GM19035 (cell line): ENCODE results near the gene SCN8A.

Source experiments
- ATAC-seq: cut with Tn5 transposase; IDR thresholded peaks from one replicate; pipeline ENCODE4 v1.9.1; 2021; ENCODE audit not compliant: unreplicated experiment

The SCN8A gene

DNA sequence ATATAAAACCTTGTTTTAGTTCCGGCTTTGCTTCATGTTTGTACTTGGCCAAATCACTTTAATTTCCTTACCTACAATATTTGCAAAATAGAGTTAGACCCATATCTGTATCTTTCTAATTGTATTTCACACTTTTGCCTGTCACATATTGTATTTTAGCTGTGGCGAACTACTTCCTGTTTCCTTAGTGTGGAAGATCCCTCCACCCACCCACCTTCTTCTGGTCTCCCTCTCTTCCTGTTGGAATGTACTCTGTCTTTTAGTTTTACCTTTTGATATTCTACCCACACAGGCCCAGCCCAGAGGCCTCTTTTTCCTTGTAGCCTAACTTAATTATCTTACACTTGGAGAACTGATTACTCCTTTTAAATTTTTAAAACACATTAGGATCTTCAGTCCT is 78.2 kb downstream of the SCN8A start:
- no peak for ATAC-seq

GRCh38 chr12:51669996-51670395 is 79.0 kb downstream of the SCN8A start:
- no peak for ATAC-seq

DNA sequence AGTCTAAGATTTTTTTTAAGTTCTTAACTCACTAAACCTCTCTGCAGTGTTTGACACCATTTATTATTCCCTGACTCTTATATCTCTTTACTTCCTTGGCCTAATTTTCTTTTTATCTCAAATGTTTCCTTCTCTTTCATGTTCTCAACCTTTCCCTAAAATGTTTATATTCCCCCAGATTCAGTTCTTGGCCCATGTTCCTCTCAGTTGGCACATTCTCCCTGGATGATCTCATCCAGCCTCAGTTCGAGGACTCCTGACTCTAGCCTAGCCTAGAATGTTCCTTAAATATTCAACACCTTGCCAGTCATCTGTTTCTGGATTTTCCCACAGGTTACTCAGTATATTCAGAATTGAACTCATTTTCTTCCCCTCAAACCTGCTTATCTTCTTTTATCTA is 81.3 kb downstream of the SCN8A start:
- no peak for ATAC-seq

DNA sequence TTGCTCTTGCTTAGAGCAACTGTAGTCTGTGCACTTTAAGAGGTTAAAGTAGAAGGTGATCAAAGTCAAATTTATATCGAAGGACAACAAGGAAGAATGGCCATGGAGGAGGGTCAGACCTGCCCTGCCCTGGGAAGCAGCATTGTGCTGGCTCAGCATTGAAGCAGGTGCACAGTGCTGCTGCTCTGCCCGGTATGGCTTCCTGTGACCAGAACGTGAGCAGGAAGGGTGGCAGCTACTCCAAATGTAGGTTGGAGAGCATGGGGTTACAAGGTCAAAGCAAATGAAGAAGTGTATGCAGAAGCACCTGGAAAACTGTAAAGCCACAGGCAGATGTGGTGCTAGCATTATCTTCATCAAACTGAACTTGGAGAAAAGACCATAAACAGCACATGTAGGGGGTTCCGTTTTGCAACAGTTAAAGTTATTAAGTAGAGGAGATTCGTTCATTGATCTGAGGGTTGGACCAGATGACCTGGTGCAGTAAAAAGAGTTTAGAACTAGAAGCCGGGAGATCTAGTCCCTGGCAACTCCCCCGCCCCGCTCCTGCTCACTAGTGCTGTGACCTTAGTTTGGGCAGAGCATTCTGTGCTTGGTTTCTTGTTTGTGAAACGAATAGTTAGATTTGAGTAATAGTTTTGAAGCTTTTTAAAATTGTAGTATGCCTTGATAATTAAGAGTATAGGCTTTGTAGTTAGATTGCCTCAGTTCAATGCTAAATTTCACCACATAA is 84.2 kb downstream of the SCN8A start:
- no peak for ATAC-seq

DNA sequence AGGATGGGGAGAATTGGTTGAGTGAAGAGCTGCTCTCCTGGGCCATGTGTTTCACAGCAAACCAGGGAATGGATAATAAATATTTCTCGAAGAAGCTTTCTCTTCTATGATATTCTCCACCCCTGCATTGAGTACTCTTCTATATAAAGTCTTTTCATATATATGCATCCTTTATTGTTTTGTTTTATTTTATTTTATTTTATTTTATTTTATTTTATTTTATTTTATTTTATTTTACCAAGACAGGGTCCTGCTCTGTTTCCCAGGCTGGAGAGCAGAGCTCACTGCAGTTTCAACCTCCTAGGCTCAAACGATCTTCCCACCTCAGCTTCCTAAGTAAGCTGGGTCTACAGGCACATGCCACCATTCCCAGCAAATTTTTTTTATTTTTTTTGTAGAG is 85.8 kb downstream of the SCN8A start:
- ATAC-seq = no peak

DNA sequence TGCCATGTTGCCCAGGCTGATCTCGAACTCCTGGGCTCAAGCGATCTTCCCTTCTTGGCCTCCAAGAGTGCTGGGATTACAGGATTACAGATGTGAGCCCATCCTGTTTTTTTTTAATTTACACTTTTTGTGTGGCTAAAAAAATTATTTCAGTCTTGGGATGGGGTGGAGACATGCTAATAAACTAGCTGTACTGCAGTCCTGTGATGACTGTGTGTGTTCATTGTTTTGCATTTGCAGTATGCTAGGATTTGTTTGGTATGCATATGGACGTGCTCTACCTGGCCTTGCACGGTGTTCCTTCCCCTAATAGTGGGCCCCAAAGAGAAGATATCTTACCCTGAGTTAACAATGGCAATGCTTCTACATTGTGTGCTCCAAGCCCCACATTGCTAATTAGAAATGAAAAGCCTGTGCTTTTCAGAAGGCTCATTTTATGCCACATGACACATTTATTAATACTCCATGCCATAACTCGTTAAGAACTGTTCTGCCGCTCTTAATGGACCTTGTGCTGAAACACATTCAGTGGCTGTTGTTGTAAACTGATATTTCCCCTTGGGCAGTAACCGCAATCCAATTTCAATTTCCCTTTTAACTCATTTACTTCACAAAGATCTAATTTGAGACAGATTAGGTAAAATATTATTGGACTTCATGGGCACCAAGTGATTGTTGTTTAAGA is 86.4 kb downstream of the SCN8A start:
- no peak for ATAC-seq

- no peak for ATAC-seq
Observed at GRCh38 chr12:51678086-51678724, 87.2 kb downstream of the SCN8A start.

- ATAC-seq = no peak
Observed at GRCh38 chr12:51682981-51683380, 91.9 kb downstream of the SCN8A start.

GRCh38 chr12:51683763-51684357 is 92.8 kb downstream of the SCN8A start:
- no peak for ATAC-seq

DNA sequence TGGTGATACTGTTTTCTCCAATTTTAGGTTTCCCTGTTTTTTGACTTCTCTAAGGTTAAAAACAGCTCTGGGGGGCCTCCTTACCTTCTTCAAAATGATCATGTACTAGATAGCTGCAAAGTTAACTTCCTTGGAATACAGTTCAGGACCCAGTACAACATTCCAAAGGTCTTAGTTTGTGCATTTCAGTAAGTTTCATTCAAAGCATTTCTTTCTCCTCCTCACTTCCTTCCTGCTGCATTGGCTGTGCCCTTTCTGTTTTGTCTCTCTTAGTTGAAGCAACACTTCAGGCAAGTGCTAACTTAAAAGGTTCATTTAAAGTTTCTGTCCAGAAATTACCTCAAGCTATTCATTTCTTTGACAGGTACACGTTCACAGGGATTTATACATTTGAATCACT is 95.7 kb downstream of the SCN8A start:
- no peak for ATAC-seq

DNA sequence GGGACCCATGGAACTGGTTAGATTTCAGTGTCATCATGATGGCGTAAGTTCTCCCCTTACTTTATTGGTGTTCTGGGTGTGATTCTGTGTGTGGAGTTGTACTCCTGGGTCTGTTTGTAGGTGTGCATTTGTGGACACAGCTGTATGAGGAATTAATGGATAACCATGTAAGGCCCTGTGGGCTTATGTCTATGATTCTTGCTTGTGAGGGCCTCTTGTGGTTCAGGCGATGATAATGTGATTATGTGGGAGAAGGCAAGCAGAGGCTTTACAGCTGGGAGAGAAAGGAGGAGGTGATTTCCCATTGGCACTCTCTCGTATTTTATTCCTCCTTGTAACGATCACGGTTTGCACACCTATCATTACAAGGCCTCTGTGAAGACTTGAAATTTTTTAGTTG is 96.1 kb downstream of the SCN8A start:
- no peak for ATAC-seq

- ATAC-seq = no peak
Observed at GRCh38 chr12:51687614-51688013, 96.6 kb downstream of the SCN8A start.

DNA sequence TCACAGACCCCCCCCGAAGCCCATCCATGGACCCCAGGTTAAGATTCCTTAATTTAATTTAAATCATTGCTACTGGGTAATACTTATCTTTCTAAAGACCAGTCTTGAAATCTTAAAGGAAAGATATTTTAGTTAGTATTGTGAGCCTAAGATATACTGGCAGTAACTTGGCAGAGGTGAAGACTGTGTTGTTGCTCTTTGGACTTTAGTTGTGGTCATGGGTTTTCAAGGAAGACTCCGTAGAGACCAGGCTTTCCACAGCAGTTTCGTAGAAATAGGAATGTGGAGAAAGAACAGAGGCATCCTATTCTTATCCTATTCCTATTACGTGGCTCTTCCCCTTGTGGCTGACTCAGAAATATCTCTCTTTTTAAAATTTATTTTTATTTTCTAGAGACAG is 99.0 kb downstream of the SCN8A start:
- ATAC-seq = no peak

- ATAC-seq = no peak
Observed at GRCh38 chr12:51692016-51692415, 101.0 kb downstream of the SCN8A start.

- no peak for ATAC-seq
Observed at GRCh38 chr12:51693569-51693968, 102.5 kb downstream of the SCN8A start.

DNA sequence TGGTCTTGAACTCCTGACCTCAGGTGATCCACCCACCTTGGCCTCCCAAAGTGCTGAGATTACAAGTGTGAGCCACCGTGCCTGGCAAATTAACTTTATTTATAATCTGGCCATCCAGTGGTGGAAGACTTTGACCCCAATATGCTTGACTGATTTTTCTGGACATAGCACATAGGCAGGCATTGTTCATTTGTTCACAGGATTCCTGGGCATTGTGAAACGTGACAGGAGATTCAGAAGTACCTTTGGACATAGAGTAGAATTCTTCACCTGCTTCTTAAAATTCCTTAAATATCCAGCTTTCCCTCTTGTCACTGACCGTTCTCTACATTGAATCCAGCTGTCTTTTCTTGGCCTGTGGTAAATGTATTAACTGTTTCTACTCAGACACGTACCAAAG is 103.1 kb downstream of the SCN8A start:
- no peak for ATAC-seq

- ATAC-seq = no peak
Observed at GRCh38 chr12:51695241-51696010, 104.4 kb downstream of the SCN8A start.

DNA sequence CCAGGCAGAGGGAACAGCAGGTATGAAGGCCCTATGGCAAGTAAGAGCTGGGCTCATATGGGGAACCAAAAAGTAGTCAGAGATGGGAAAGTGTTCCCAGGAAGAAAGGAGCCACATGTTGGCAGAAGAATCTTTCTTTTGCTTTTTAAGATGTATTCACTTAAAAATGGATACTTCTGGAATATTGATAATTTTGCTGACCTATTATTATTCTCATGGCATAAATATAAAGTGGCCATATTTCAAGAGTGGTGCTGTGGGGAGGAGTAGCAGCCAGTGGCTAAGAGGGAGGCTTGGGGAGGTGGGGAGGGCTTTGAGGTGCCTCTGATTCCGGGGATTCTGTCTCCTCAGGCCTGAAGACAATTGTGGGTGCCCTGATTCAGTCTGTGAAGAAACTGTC is 108.2 kb downstream of the SCN8A start:
- ATAC-seq = no peak

GRCh38 chr12:51700887-51701286 is 109.9 kb downstream of the SCN8A start:
- no peak for ATAC-seq

DNA sequence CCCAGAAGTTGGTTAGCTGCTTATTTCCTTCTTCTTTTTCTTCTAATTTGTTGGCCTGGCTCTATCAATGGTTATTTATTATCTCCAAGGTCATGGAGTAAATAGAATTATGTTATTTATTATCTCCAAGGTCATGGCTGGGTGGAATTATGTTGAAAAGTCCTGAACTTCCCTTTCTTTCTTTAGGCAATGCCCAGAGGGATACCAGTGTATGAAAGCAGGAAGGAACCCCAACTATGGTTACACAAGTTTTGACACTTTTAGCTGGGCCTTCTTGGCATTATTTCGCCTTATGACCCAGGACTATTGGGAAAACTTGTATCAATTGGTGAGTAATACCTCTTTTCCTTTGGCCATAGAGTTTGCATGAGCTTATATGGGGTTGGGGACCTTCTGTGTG is 111.6 kb downstream of the SCN8A start:
- ATAC-seq = no peak

DNA sequence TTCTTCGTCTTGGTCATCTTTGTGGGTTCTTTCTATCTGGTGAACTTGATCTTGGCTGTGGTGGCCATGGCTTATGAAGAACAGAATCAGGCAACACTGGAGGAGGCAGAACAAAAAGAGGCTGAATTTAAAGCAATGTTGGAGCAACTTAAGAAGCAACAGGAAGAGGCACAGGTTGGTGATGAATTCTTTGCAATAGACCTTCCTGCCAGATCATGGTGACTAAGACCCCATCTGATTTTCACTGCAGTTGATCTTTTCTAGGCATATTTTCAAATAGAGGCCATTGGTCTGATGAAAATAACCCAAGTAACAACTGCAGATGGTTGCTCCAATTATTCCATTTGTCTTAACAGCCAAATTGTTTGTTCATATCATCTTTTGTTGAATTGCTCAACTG is 114.4 kb downstream of the SCN8A start:
- no peak for ATAC-seq
